Measurements from ENCODE around the gene SLK. TPM values are rescaled to one million over a fixed set of nuclear protein-coding genes. Genes with fewer than 3 reads are reported as not detected.

Gene SLK
- total and polyA plus RNA-seq, 2 experiments from 2014 or later, result 13.8 to 43.6 TPM

GRCh38 chr10:104040862-104041789 lies 74.2 kb downstream of the SLK start:
- H2AFZ ChIP-seq, result no peak overlapping the region
- no peaks in the 10 kb centered on the region for H3K9me2 ChIP-seq (replicated peaks; ENCODE audit: insufficient read depth)
- H3K9me3 ChIP-seq (ENCODE audit: low read depth), result no peaks in the 10 kb centered on the region
- no peaks in the 10 kb centered on the region for H3K27me3 ChIP-seq
- H3K4me3 ChIP-seq, result no peak overlapping the region
- H3K79me2 ChIP-seq, result no peaks in the 10 kb centered on the region
- DNase-seq (ENCODE audit: low spot score), result no peak
- 93% methylated on average over 7 of the region's 9 CpGs for WGBS (ENCODE audit: low lambda C conversion rate, missing lambda C conversion rate)
- H4K20me1 ChIP-seq (ENCODE audit: insufficient read depth, poor library complexity, severe bottlenecking), result no peaks in the 10 kb centered on the region
- H3K4me1 ChIP-seq (ENCODE audit: insufficient read depth), result no peaks in the 10 kb centered on the region
- no peak overlapping the region for H3K27ac ChIP-seq
- H3K36me3 ChIP-seq (replicated peaks; ENCODE audit: insufficient read depth, low read depth), result no peaks in the 10 kb centered on the region
- TF ChIP-seq EZH2phosphoT487 (IDR thresholded peaks at IDR 0.05; ENCODE audit: low read depth, severe bottlenecking, unreplicated experiment), result no peak
- no peak for TF ChIP-seq EZH2 (IDR thresholded peaks at IDR 0.05; ENCODE audit: borderline replicate concordance)
- TF ChIP-seq CTCF (IDR thresholded peaks at IDR 0.05; ENCODE audit: poor library complexity), result no peak
- H3K4me2 ChIP-seq, result no peak overlapping the region

- WGBS (ENCODE audit: low lambda C conversion rate, missing lambda C conversion rate), result 84% methylated on average over 14 of the region's 14 CpGs
- TF ChIP-seq EZH2 (IDR thresholded peaks at IDR 0.05; ENCODE audit: borderline replicate concordance), result no peak
- no peak for TF ChIP-seq EZH2phosphoT487 (IDR thresholded peaks at IDR 0.05; ENCODE audit: low read depth, severe bottlenecking, unreplicated experiment)
- no peaks in the 10 kb centered on the region for H3K27me3 ChIP-seq
Observed at GRCh38 chr10:104041891-104042535, 75.1 kb downstream of the SLK start.

GRCh38 chr10:104043185-104043830 lies 76.4 kb downstream of the SLK start:
- no peaks in the 10 kb centered on the region for H3K79me2 ChIP-seq
- no peaks in the 10 kb centered on the region for H3K36me3 ChIP-seq (replicated peaks; ENCODE audit: insufficient read depth, low read depth)
- no peaks in the 10 kb centered on the region for H3K9me2 ChIP-seq (replicated peaks; ENCODE audit: insufficient read depth)
- no peak overlapping the region for H2AFZ ChIP-seq
- no peak for DNase-seq (ENCODE audit: low spot score)
- no peaks in the 10 kb centered on the region for H3K27me3 ChIP-seq
- no peak for TF ChIP-seq EZH2phosphoT487 (IDR thresholded peaks at IDR 0.05; ENCODE audit: low read depth, severe bottlenecking, unreplicated experiment)
- no peak for TF ChIP-seq EZH2 (IDR thresholded peaks at IDR 0.05; ENCODE audit: borderline replicate concordance)
- H4K20me1 ChIP-seq (ENCODE audit: insufficient read depth, poor library complexity, severe bottlenecking), result no peaks in the 10 kb centered on the region
- H3K27ac ChIP-seq, result no peak overlapping the region
- H3K4me1 ChIP-seq (ENCODE audit: insufficient read depth), result no peaks in the 10 kb centered on the region
- H3K4me2 ChIP-seq, result no peak overlapping the region
- no peak overlapping the region for H3K4me3 ChIP-seq
- whole genome bisulfite sequencing (ENCODE audit: low lambda C conversion rate, missing lambda C conversion rate), result 86% methylated on average over 8 of the region's 8 CpGs
- no peaks in the 10 kb centered on the region for H3K9me3 ChIP-seq (ENCODE audit: low read depth)

More at GRCh38 chr10:104041891-104042535, 75.1 kb downstream of the SLK start:
- Histone ChIP-seq H3K27ac (no peak overlapping the region), H3K4me3 (no peak overlapping the region), H3K4me2 (no peak overlapping the region), H3K79me2 (no peaks in the 10 kb centered on the region), H3K4me1 (ENCODE audit: insufficient read depth) (no peaks in the 10 kb centered on the region), H3K9me2 (replicated peaks; ENCODE audit: insufficient read depth) (no peaks in the 10 kb centered on the region), H3K9me3 (ENCODE audit: low read depth) (no peaks in the 10 kb centered on the region), H3K36me3 (replicated peaks; ENCODE audit: insufficient read depth, low read depth) (no peaks in the 10 kb centered on the region), H4K20me1 (ENCODE audit: insufficient read depth, poor library complexity, severe bottlenecking) (no peaks in the 10 kb centered on the region), H2AFZ (no peak overlapping the region)
- DNase-seq (ENCODE audit: low spot score), result no peak

GRCh38 chr10:104043854-104044253 lies 76.9 kb downstream of the SLK start:
- H3K27me3 ChIP-seq, result no peaks in the 10 kb centered on the region
- no peaks in the 10 kb centered on the region for H4K20me1 ChIP-seq (ENCODE audit: insufficient read depth, poor library complexity, severe bottlenecking)
- DNase-seq (ENCODE audit: low spot score), result no peak
- H2AFZ ChIP-seq, result no peak overlapping the region
- no peak overlapping the region for H3K27ac ChIP-seq
- no peaks in the 10 kb centered on the region for H3K9me3 ChIP-seq (ENCODE audit: low read depth)
- H3K4me2 ChIP-seq, result no peak overlapping the region
- H3K4me1 ChIP-seq (ENCODE audit: insufficient read depth), result no peaks in the 10 kb centered on the region
- no peaks in the 10 kb centered on the region for H3K36me3 ChIP-seq (replicated peaks; ENCODE audit: insufficient read depth, low read depth)
- 61% methylated on average over 4 of the region's 4 CpGs for WGBS (ENCODE audit: low lambda C conversion rate, missing lambda C conversion rate)
- no peaks in the 10 kb centered on the region for H3K9me2 ChIP-seq (replicated peaks; ENCODE audit: insufficient read depth)
- no peaks in the 10 kb centered on the region for H3K79me2 ChIP-seq
- TF ChIP-seq EZH2phosphoT487 (IDR thresholded peaks at IDR 0.05; ENCODE audit: low read depth, severe bottlenecking, unreplicated experiment), result no peak
- TF ChIP-seq EZH2 (IDR thresholded peaks at IDR 0.05; ENCODE audit: borderline replicate concordance), result no peak
- TF ChIP-seq CTCF (IDR thresholded peaks at IDR 0.05; ENCODE audit: poor library complexity), result no peak
- H3K4me3 ChIP-seq, result no peak overlapping the region
